Small intestine (tissue), 7 donors: Measurements from ENCODE around the gene CARNS1. TPM values are rescaled to one million over a fixed set of nuclear protein-coding genes. Genes with fewer than 3 reads are reported as not detected.

Experiments
- DNase-seq, 2 donors: peaks; one replicate each; pipeline versions ENCODE4 v3.0.0 to v3.0.0-alpha.2; 2013
- FAIRE-seq: peaks from 2 replicates; lab custom pipeline; 2012; peaks lifted over from hg19 to GRCh38; lab: Jason Lieb, UNC
- H3K27ac ChIP-seq, 3 donors: one replicate each; pipeline ENCODE4 v1.5.1; 2013; ENCODE audit warnings: low read length in 2 of 3, mild to moderate bottlenecking in 2 of 3, control low read depth in 1 of 3, inconsistent platforms in 1 of 3, low read depth in 1 of 3, moderate library complexity in 1 of 3
- H3K27me3 ChIP-seq, 3 donors: one replicate each; pipeline ENCODE4 v1.6.1; 2013; ENCODE audit warnings: low read length in 3 of 3, inconsistent platforms in 1 of 3; ENCODE audit not compliant: control insufficient read depth in 3 of 3, insufficient read depth in 3 of 3
- H3K36me3 ChIP-seq, 3 donors: one replicate each; pipeline ENCODE4 v1.6.1; 2013; ENCODE audit warnings: low read length in 3 of 3, inconsistent platforms in 1 of 3, low read depth in 1 of 3, mild to moderate bottlenecking in 1 of 3, moderate library complexity in 1 of 3; ENCODE audit not compliant: control insufficient read depth in 3 of 3, insufficient read depth in 2 of 3
- H3K4me1 ChIP-seq, 3 donors: one replicate each; pipeline ENCODE4 v1.6.1; 2013; ENCODE audit warnings: low read length in 2 of 3, inconsistent platforms in 1 of 3, low read depth in 1 of 3, mild to moderate bottlenecking in 1 of 3, moderate library complexity in 1 of 3; ENCODE audit not compliant: control insufficient read depth in 3 of 3, insufficient read depth in 2 of 3
- H3K4me3 ChIP-seq, 3 donors: one replicate each; pipeline ENCODE4 v1.5.1; 2013; ENCODE audit warnings: low read length in 3 of 3, control low read depth in 1 of 3, inconsistent platforms in 1 of 3, low read depth in 1 of 3, mild to moderate bottlenecking in 1 of 3, moderate library complexity in 1 of 3
- H3K9me3 ChIP-seq, 2 donors: one replicate each; pipeline ENCODE4 v1.6.1; 2013; ENCODE audit warnings: low read depth in 1 of 2, low read length in 1 of 2; ENCODE audit not compliant: control insufficient read depth in 2 of 2, insufficient read depth in 1 of 2
- WGBS, 3 donors: extraction: QIAGEN DNeasy Blood & Tissue Kit; methylation state at CpG; one replicate each; pipeline ENCODE4 v1.1.7; 2013; 5-methylcytosine and 5-hydroxymethylcytosine counted together
- polyA plus RNA-seq, 4 donors: library from polyadenylated mRNA; stranded (reverse) in 3 of 4; unstranded in 1 of 4; fragments of 200-250 nt in 3 of 4; fragments of 120-200 nt in 1 of 4; gene quantifications; one replicate each; pipeline versions ENCODE4 v1.2.1 to v1.2.3, GENCODE V29; 2013
- donor health status: healthy with polysubstance abuse.
- donor health status: control.
- donor health status: control.
- donor health status: Bipolar disorder and iron deficiency.
- donor health status: healthy.

Gene CARNS1
- polyA plus RNA-seq, 4 donors, result 0.40 to 0.84 TPM; not detected in 2

DNA sequence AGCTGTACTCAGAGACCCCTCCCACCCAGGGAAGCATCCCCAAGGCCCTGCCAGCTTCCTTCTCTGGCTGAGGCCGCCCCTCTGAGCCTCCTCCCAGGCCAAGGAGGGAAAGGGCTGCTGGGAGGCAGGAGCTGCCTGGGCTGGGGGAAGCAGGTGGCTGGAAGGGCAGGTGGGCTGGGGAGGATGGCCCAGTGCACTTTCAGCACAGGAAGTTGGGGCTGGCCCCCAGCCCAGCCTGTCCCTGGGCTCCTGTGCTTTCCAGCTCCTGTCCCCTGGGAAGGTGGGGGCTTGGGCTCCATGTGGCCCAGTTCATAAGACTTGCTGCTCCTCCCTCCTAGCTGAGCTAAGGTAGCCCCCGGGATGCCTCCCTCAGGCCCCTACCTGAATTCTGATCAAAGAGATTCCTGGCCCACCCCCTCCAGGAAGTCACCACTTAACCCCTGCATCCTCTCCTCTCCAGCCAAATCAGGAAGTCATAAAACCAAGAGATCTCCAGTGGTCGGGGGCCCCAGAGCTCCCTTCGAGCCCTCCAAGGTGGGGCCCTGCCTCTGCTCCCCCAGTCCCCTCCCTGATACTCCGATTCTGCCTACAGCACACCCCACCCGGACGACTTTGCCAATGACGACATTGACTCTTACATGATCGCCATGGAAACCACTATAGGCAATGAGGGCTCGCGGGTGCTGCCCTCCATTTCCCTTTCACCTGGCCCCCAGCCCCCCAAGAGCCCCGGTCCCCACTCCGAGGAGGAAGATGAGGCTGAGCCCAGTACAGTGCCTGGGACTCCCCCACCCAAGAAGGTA lies 18.7 kb upstream of the CARNS1 start:
- no peak overlapping the region for H3K4me3 ChIP-seq
- DNase-seq (no peak), FAIRE-seq (no peak)
- H3K27me3 ChIP-seq, result no peaks in the 10 kb centered on the region
- peaks cover 3 to 24% (median 3%) of the 10 kb centered on the region in 3 donors for H3K4me1 ChIP-seq
- H3K9me3 ChIP-seq, result no peaks in the 10 kb centered on the region
- no peak overlapping the region for H3K27ac ChIP-seq
- WGBS, 3 donors, result 43 to 60% (median 48%) methylated on average over 12 to 13 of the region's 13 CpGs
- peaks cover 12 to 80% (median 19%) of the 10 kb centered on the region in 3 donors for H3K36me3 ChIP-seq

DNA sequence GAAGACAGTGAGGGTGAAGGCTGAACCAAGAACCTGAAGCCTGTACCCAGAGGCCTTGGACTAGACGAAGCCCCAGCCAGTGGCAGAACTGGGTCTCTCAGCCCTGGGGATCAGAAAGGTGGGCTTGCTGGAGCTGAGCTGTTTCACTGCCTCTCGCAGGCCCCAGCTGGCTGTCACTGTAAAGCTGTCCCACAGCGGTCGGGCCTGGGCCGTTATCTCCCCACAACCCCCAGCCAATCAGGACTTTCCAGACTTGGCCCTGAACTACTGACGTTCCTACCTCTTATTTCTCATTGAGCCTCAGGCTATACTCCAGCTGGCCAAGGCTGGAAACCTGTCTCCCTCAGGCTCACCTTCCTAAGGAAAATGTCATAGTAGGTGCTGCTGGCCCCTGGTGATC lies 17.9 kb upstream of the CARNS1 start:
- WGBS, 3 donors, result 76 to 86% (median 80%) methylated on average over 6 of the region's 6 CpGs
- no peak overlapping the region for H3K27ac ChIP-seq
- FAIRE-seq, result no peak
- DNase-seq, result no peak
- H3K27me3 ChIP-seq, result no peaks in the 10 kb centered on the region
- H3K4me3 ChIP-seq, result no peak overlapping the region
- no peaks in the 10 kb centered on the region for H3K9me3 ChIP-seq
- H3K36me3 ChIP-seq, result peaks cover 12 to 79% (median 19%) of the 10 kb centered on the region in 3 donors
- H3K4me1 ChIP-seq, result peaks cover 3 to 29% (median 3%) of the 10 kb centered on the region in 3 donors

DNA sequence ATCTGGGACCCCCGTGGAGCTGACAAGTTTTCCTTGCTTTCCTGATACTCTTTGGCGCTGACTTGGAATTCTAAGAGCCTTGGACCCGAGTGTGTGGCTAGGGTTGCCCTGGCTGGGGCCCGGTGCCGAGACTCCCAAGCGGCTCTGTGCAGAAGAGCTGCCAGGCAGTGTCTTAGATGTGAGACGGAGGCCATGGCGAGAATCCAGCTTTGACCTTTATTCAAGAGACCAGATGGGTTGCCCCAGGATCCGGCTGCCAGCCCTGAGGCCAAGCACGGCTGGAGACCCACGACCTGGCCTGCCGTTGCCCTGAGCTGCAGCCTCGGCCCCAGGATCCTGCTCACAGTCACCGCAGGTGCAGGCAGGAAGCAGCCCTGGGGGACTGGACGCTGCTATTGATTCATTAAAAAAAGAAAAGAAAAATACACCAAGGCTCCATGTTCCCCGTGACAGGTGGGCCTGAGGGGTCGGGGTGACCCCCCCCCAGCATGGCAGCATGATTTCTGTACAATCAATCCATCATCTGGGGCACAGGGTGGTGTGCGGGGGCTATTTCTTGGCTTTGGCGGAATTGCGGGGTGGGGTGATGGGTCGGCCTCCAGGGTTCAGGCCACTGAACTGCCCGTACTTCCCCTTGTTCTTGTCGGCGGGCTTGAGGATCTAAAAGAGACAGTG lies 17.4 kb upstream of the CARNS1 start:
- 81 to 85% (median 84%) methylated on average over 22 to 24 of the region's 24 CpGs for WGBS, 3 donors
- Histone ChIP-seq H3K27ac (no peak overlapping the region), H3K9me3 (no peaks in the 10 kb centered on the region), H3K4me3 (no peak overlapping the region), H3K36me3 (peaks cover 12 to 75% (median 19%) of the 10 kb centered on the region in 3 donors), H3K4me1 (peaks cover 3 to 29% (median 4%) of the 10 kb centered on the region in 3 donors), H3K27me3 (no peaks in the 10 kb centered on the region)
- DNase-seq (no peak), FAIRE-seq (no peak)

DNA sequence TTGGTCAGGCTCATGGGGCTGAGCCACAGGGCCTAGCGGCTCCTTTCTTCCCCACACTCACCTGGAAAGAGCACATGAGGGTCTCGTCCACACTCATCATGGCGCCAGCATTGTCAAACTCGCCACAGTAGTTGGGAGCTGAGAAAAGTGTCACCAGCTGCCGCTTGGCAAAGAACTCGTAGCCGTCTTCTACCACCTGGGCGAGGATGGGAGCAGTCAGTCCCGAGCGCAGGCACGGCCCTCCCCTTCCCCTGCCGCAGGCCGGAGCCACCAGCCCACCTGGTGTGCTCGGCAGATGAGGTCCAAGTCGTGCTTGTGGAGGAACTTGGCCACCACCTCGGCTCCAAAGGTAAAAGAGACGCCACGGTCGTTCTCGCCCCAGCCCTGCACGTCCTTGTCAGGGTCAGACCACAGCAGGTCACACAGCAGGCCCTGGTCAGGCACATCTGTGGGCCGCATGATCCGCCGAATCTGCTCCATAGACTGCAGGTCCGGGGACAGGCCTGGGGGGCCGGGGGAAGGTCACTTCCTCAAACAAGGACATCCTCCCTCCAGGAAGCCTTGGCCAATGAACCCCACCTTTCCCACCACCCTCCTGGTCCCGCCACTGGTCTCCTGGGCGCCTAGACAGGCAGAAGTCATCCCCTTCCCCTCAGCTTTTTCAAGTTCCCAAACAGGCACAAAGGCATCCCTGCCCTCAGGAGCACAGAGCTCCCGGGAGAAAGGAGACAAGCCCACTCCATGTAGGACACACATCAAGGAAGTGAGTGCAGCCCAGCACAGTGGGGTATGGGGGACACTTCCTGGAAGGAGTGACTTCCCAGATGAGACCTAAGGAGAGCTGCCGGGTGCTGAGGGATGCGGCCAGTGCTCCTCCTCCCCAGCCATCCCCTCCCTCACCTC lies 16.6 kb upstream of the CARNS1 start:
- H3K27me3 ChIP-seq, result no peaks in the 10 kb centered on the region
- peaks cover 12 to 67% (median 19%) of the 10 kb centered on the region in 3 donors for H3K36me3 ChIP-seq
- no peak overlapping the region for H3K27ac ChIP-seq
- WGBS, 3 donors, result 86 to 89% (median 87%) methylated on average over 28 to 31 of the region's 31 CpGs
- DNase-seq, result no peak
- no peaks in the 10 kb centered on the region for H3K9me3 ChIP-seq
- H3K4me1 ChIP-seq, result peaks cover 3 to 29% (median 4%) of the 10 kb centered on the region in 3 donors
- no peak for FAIRE-seq
- H3K4me3 ChIP-seq, result no peak overlapping the region

DNA sequence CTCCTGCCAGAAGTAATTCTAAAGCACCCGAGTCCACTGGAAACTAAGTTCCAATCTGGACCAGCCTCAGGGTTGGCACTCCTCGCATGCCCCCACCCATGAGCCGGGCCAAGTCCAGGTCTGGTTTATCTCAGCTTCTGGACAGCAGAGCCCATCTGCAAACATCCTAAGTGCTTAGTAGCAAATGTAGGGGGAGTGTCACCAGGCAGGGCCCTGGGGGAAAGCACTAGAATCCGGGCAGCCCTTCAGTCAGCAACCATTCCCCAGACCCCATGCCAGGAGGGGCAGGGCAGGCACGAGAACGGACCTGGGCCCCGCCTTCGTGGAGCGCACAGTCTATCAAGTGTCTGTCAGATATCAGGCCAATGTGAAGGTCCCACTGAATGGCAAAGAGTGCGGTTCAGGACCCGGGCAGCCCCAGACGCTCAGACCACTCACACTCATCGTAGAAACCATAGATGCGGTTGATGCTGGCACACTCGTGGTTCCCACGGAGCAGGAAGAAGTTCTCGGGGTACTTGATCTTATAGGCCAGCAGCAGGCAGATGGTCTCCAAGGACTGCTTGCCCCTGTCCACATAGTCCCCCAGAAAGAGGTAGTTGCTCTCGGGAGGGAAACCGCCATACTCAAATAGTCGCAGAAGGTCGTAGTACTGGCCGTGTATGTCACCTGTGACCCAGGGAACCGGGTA lies 15.1 kb upstream of the CARNS1 start:
- Histone ChIP-seq H3K36me3 (peaks cover 12 to 55% (median 19%) of the 10 kb centered on the region in 3 donors), H3K9me3 (no peaks in the 10 kb centered on the region), H3K4me1 (peaks cover 3 to 35% (median 4%) of the 10 kb centered on the region in 3 donors), H3K4me3 (peak overlapping the region; percentile 76 to 97 (median 81)), H3K27ac (peak overlapping the region; percentile 66 to 92 (median 92)), H3K27me3 (no peaks in the 10 kb centered on the region)
- WGBS, 3 donors, result 10 to 28% (median 12%) methylated on average over 23 of the region's 23 CpGs
- peak; percentile 40 to 72 for DNase-seq
- no peak for FAIRE-seq

DNA sequence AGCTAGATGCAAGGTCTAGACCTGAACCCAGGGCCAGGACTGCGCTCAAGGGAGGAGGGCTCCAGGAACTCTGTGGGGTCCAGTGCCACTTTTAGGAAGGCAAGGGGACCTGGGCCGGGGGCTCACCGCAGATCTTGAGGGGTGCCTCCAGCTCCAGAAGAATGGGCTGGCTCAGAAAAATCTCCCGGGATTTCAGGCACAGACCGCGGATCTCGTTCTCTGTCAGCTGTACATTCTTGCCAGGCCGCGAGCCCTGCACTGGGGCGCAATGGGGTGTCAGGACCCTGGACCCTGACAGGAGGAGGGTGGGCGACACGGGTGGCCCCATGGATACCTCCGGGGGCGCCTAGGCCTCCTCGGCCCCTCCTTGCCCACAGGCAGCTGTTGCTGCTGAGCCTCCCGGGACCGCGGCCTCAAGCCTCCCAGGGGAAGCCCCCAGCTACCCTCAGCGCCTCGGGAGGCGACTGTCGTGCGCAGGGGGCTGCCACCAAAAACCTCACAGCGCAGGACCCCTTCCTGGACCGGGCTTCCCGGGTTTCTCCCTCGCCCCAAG lies 14.5 kb upstream of the CARNS1 start:
- Histone ChIP-seq H3K4me1 (peaks cover 3 to 38% (median 4%) of the 10 kb centered on the region in 3 donors), H3K4me3 (peak overlapping the region; percentile 76 to 97 (median 81)), H3K27ac (peak overlapping the region; percentile 66 to 92 (median 92)), H3K36me3 (peaks cover 12 to 49% (median 19%) of the 10 kb centered on the region in 3 donors), H3K9me3 (no peaks in the 10 kb centered on the region), H3K27me3 (no peaks in the 10 kb centered on the region)
- WGBS, 3 donors, result 1 to 3% (median 2%) methylated on average over 13 to 27 of the region's 27 CpGs
- no peak for FAIRE-seq
- no peak for DNase-seq

DNA sequence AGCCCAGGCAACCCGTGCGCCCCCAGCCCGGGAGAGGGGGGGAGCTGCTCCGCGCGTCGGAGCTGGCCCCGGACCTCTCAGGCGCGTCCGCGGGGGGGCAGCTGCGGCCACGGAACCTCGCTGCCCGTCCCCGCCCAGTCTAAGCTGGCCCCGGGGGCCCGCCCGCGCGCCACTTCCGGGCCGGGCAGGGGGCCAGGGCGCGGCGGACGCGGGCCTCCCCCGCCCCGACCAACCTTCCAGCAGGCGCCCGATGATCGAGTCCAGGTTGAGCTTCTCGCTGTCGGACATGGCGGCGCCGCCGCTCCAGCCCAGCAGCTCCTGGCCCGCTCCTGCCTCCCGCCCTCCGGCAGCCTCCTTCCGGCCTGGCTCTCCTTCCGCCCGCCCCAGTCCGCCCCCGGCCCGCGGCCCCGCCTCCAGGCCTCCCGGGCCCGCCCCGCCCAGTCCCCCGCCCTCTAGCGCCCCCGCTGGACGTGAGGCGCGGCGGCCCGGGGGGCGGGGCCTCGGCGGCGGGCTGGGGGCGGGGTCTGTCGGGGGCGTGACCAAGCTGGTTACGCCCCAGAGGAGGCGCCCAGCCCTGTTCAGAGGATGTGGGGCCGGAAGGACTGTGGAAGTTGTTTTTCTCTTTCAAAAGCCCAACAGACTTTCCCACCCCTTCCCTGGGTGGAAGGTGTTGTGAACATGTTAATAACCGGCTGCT lies 13.8 kb upstream of the CARNS1 start, which contains the start of gene PPP1CA:
Gene PPP1CA, minus strand, starts transcription at position 364 of the 697 bp plus-strand sequence. Its CDS starts 76 bp downstream, at position 288.
- no peaks in the 10 kb centered on the region for H3K27me3 ChIP-seq
- H3K27ac ChIP-seq, result peak within 1 kb of the TSS; percentile 78 to 98 (median 92)
- no peaks in the 10 kb centered on the region for H3K9me3 ChIP-seq
- peaks cover 3 to 35% (median 4%) of the 10 kb centered on the region in 3 donors for H3K4me1 ChIP-seq
- no peak for FAIRE-seq
- peak within 1 kb of the TSS; percentile 76 to 97 (median 81) for H3K4me3 ChIP-seq
- peaks cover 12 to 43% (median 19%) of the 10 kb centered on the region in 3 donors for H3K36me3 ChIP-seq
- 0 to 1% (median 1%) methylated on average over 24 to 73 of the region's 73 CpGs for WGBS, 3 donors
- peak; percentile 88 to 94 for DNase-seq
